Stomach smooth muscle (tissue), 2 donors: ENCODE measurements around the gene BRD1.

Source experiments
- H3K27ac ChIP-seq: one replicate; pipeline ENCODE4 v1.7.0; 2013; ENCODE audit warnings: mild to moderate bottlenecking, low read length, inconsistent platforms
- H3K27me3 ChIP-seq, 2 donors: one replicate each; pipeline ENCODE4 v1.7.0; 2013; ENCODE audit warnings: low read length in 2 of 2; ENCODE audit not compliant: insufficient read depth in 2 of 2, control insufficient read depth in 1 of 2
- H3K36me3 ChIP-seq, 2 donors: one replicate each; pipeline ENCODE4 v1.7.0; 2013; ENCODE audit warnings: low read length in 2 of 2; ENCODE audit not compliant: control insufficient read depth in 2 of 2, insufficient read depth in 2 of 2
- H3K4me1 ChIP-seq: one replicate; pipeline ENCODE4 v1.7.0; 2013; ENCODE audit warnings: low read length; ENCODE audit not compliant: control insufficient read depth, insufficient read depth
- H3K4me3 ChIP-seq, 2 donors: one replicate each; pipeline ENCODE4 v1.7.0; 2013; ENCODE audit warnings: low read length in 2 of 2
- H3K9ac ChIP-seq, 2 donors: one replicate each; pipeline ENCODE4 v1.7.0; 2013; ENCODE audit warnings: low read length in 2 of 2, mild to moderate bottlenecking in 1 of 2
- H3K9me3 ChIP-seq, 2 donors: one replicate each; pipeline ENCODE4 v1.7.0; 2013; ENCODE audit warnings: low read length in 2 of 2; ENCODE audit not compliant: control insufficient read depth in 2 of 2
- donor health status: healthy.
- donor health status: Pancreatic carcinoma.

Gene BRD1

DNA sequence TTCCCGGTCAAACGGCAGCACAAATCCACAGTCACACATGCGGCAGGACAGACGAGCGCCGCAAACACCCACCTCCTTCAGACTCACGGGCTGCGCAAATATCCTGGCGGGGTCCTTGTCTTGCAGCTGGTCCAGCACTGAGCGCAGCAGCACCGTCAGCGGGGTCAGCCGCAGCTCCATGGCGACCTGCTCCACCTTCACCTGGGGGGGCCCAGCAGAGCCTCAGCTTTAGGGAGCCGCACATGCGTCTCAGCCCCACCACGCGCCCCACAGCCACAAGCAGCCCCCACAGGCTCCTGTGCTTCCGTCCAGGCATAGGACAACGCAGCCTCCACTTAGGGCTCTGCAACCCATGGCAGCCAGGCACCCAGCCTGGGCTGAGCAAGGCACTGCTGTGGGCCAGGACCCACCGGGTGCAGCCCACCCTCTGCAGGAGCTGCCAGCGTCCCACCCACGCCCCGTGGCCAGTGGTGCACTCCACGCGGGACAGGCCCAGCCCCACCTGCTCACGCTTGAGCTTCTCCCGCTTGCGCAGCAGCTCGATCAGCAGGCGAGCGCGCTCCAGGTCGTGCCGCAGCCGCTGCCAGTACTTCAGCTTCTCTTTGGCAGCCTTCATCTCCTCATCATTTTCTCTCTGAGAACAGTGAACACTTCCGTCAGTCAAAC lies 29.1 kb downstream of the BRD1 start:
- H3K27ac ChIP-seq, result no peak overlapping the region
- H3K4me3 ChIP-seq, result no peak overlapping the region
- no peak overlapping the region for H3K9ac ChIP-seq
- H3K27me3 ChIP-seq, result no peaks in the 10 kb centered on the region
- H3K4me1 ChIP-seq, result peaks cover 34% of the 10 kb centered on the region
- no peaks in the 10 kb centered on the region for H3K9me3 ChIP-seq
- H3K36me3 ChIP-seq, result peaks cover 47 to 54% of the 10 kb centered on the region in 2 donors

- Histone ChIP-seq H3K9me3 (no peaks in the 10 kb centered on the region), H3K27ac (no peak overlapping the region), H3K27me3 (no peaks in the 10 kb centered on the region), H3K4me1 (peaks cover 38% of the 10 kb centered on the region), H3K36me3 (peaks cover 42 to 54% of the 10 kb centered on the region in 2 donors), H3K9ac (no peak overlapping the region), H3K4me3 (no peak overlapping the region)
These were observed 30.0 kb downstream of the BRD1 start for GRCh38 chr22:49797706-49798105.

- Histone ChIP-seq H3K36me3 (peaks cover 41 to 55% of the 10 kb centered on the region in 2 donors), H3K27ac (no peak overlapping the region), H3K9me3 (no peaks in the 10 kb centered on the region), H3K4me3 (no peak overlapping the region), H3K4me1 (peaks cover 48% of the 10 kb centered on the region), H3K9ac (no peak overlapping the region), H3K27me3 (no peaks in the 10 kb centered on the region)
These were observed 30.9 kb downstream of the BRD1 start for GRCh38 chr22:49796596-49797270.

GRCh38 chr22:49795521-49795920 lies 32.2 kb downstream of the BRD1 start:
- Histone ChIP-seq H3K27me3 (no peaks in the 10 kb centered on the region), H3K27ac (no peak overlapping the region), H3K9me3 (no peaks in the 10 kb centered on the region), H3K4me3 (no peak overlapping the region), H3K4me1 (peaks cover 49% of the 10 kb centered on the region), H3K36me3 (peaks cover 41 to 58% of the 10 kb centered on the region in 2 donors), H3K9ac (no peak overlapping the region)

- Histone ChIP-seq H3K9me3 (no peaks in the 10 kb centered on the region), H3K4me1 (peaks cover 56% of the 10 kb centered on the region), H3K4me3 (no peak overlapping the region), H3K27ac (peak overlapping the region; percentile 77), H3K27me3 (no peaks in the 10 kb centered on the region), H3K36me3 (peaks cover 41 to 60% of the 10 kb centered on the region in 2 donors), H3K9ac (no peak overlapping the region)
These were observed 33.8 kb downstream of the BRD1 start for GRCh38 chr22:49793871-49794270.

DNA sequence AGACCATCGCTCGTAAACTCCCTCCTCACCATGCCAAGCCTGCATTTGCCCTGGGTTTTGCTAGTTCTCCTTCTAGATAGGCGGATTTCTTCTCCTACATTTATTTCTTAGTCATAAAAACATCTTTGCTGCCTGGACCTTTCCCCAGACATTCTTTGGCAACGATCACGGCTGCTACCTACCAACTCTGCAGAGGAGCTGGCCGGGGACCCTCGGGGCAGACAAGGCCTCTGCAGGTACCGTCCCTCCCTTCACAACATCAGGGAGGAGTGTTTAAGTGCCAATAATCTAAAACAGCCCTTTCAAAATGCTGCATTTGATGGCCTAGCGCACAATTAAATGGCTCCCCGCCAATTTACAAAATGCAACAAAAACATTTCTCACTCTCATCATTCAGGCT lies 34.4 kb downstream of the BRD1 start:
- peak overlapping the region in 1 of 2 donors; percentile 8 for H3K4me3 ChIP-seq
- peak overlapping the region; percentile 77 for H3K27ac ChIP-seq
- no peak overlapping the region for H3K9ac ChIP-seq
- H3K9me3 ChIP-seq, result no peaks in the 10 kb centered on the region
- H3K36me3 ChIP-seq, result peaks cover 39 to 54% of the 10 kb centered on the region in 2 donors
- peaks cover 60% of the 10 kb centered on the region for H3K4me1 ChIP-seq
- no peaks in the 10 kb centered on the region for H3K27me3 ChIP-seq

DNA sequence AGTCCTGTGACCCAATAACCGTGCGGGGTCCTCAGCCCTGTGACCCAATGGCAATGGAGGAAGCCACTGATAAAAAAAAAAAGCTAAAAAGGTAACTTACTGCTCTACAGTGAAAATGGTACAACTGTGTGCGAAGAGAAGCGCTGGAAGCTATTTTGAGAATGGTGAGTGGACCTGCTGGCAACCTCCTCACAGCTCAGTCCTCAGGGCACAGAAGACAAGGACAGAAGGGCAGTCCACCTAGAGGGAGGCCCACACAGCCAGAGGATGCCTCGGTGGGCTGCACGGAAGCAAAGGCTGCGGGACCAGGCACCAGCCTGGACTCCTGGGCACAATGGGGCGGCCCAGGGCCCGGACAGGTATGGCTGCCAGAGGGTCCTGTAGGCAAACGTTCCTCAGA lies 35.6 kb downstream of the BRD1 start:
- Histone ChIP-seq H3K27ac (peak overlapping the region; percentile 77), H3K9ac (no peak overlapping the region), H3K36me3 (peaks cover 30 to 47% of the 10 kb centered on the region in 2 donors), H3K4me1 (peaks cover 64% of the 10 kb centered on the region), H3K4me3 (no peak overlapping the region), H3K27me3 (no peaks in the 10 kb centered on the region), H3K9me3 (no peaks in the 10 kb centered on the region)

GRCh38 chr22:49791682-49792081 lies 36.0 kb downstream of the BRD1 start:
- Histone ChIP-seq H3K27me3 (no peaks in the 10 kb centered on the region), H3K36me3 (peaks cover 26 to 46% of the 10 kb centered on the region in 2 donors), H3K4me3 (no peak overlapping the region), H3K4me1 (peaks cover 65% of the 10 kb centered on the region), H3K9ac (no peak overlapping the region), H3K9me3 (no peaks in the 10 kb centered on the region), H3K27ac (peak overlapping the region; percentile 77)

DNA sequence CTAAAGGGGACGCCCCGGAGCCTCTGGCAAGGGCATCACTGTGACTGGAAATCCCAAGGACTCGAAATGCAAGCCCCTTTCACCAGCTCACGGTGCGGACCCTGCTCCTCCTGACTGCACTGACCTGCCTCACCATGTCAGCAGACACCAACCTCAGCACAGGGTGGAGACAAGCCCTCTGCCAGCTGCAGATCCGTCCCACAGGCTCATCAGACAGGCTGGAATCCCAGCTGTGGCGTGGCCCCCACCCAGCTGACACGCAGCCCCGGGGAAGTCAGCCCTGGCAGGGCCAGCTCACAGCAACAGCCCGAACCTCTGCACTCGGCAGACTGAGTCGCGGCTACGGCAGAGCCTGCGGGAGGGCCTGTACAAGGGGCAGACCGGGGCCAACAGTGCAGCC lies 36.8 kb downstream of the BRD1 start:
- H3K27me3 ChIP-seq, result no peaks in the 10 kb centered on the region
- no peak overlapping the region for H3K9ac ChIP-seq
- peaks cover 28 to 48% of the 10 kb centered on the region in 2 donors for H3K36me3 ChIP-seq
- peak overlapping the region in 1 of 2 donors; percentile 35 for H3K4me3 ChIP-seq
- peak overlapping the region; percentile 11 for H3K27ac ChIP-seq
- peaks cover 73% of the 10 kb centered on the region for H3K4me1 ChIP-seq
- no peaks in the 10 kb centered on the region for H3K9me3 ChIP-seq

DNA sequence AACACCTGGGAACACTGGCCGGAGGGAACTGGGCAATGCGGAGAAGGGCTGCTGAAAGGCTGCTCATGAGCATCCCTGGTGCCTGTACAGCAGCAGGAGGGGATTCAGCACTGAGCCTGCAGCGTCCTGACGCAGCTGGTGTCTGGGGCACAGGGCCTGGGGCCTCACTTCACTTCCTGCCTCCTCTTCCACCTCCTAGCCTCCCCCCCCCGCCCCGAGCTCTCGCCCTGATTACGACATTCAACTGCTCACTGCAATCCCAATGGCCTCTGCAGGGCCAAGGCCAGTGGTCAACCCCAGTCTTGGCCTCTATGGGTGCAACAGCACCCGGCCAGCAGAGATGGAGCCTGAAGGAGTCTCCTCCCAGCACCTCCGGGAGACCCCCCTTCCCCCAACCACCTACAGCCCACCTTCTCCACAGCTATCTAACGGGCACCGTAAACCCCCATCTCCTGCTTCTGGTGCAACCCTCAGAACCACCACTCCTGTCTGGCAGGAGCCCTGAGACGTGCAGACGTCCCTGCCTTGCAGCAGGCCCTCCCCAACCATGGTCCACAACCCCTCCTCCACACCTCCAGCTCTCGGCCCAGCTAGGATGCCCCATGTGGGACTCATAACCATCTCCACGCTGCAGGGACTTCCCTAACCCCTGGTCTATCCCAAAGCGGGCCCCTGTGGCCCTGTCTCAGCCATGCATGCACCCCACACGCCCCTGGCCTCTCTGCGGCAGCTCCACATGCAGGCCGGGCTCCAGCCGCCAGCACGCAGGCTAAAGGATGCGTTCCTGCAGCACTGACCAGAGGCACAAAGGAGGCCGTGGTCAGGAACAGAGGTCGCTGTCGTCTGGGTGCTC lies 38.2 kb downstream of the BRD1 start:
- Histone ChIP-seq H3K4me1 (peaks cover 76% of the 10 kb centered on the region), H3K27ac (peak overlapping the region; percentile 41), H3K9ac (no peak overlapping the region), H3K27me3 (no peaks in the 10 kb centered on the region), H3K9me3 (no peaks in the 10 kb centered on the region), H3K36me3 (peaks cover 17 to 39% of the 10 kb centered on the region in 2 donors), H3K4me3 (peak overlapping the region in 1 of 2 donors; percentile 44)
